ENCODE measurements around the gene RIPOR3.
"Not testable (repeated sequence)": the region's sequence is repeated elsewhere in the genome, so short reads cannot be mapped to it uniquely, and the experiment has no call there.

RIPOR3 gene

GRCh38 chr20:50723672-50724071 is 32.3 kb upstream of the RIPOR3 start:
- DNase-seq = no peak

GRCh38 chr20:50722424-50723155 is 31.2 kb upstream of the RIPOR3 start:
- DNase-seq = no peak

DNA sequence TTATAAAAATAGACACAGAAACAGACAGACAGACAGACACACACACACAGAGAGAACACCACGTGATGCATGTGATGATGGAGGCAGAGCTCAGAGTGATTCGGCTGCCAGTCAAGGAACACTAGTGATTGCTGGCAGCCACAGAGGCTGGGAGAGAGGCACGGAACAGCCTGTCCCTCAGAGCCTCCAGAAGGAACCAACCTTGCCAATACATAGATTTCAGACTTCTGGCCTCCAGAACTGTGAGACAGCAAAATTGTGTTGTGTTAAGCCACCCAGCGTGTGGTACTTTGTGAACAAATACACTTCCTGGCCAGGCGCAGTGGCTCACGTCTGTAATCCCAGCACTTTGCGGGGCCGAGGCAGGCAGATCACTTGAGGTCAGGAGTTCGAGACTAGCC is 30.5 kb upstream of the RIPOR3 start:
- no peak for DNase-seq

GRCh38 chr20:50720582-50720981 is 29.2 kb upstream of the RIPOR3 start:
- DNase-seq = no peak

DNA sequence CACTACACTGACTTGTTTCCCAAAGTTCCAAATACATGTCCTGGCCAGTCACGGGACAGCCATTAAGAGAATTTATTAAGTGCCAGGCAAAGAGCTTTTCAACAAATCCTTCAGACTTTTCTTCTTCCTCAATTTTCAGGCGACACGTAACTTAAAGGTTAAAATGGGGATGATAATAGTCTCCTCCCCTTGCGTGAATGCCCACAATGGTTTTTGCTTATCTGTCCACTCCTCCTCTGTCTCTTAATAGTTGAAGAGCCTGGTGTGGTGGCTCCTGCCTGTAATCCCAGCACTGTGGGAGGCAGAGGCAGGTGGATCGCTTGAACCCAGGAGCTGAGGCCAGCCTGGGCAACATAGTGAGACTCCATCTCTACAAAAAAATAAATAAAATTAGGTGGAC is 28.7 kb upstream of the RIPOR3 start:
- no peak for DNase-seq

DNA sequence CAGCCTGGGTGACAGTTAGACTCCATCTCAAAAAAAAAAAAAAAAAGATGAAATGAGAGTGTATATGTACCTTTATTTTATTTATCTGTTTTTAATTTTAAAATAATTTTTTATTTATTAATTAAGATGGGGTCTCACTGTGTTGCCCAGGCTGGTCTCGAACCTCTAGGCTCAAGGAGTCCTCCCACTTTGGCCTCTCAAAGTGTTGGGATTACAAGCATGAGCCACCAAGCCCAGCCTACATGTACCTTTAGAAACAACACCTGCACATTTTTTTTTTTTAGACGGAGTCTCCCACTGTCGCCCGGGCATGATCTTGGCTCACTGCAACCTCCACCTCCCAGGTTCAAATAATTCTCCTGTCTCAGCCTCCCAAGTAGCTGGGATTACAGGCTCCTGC is 28.0 kb upstream of the RIPOR3 start:
- no peak for DNase-seq

GRCh38 chr20:50717974-50718761 is 26.8 kb upstream of the RIPOR3 start:
- DNase-seq = no peak

DNA sequence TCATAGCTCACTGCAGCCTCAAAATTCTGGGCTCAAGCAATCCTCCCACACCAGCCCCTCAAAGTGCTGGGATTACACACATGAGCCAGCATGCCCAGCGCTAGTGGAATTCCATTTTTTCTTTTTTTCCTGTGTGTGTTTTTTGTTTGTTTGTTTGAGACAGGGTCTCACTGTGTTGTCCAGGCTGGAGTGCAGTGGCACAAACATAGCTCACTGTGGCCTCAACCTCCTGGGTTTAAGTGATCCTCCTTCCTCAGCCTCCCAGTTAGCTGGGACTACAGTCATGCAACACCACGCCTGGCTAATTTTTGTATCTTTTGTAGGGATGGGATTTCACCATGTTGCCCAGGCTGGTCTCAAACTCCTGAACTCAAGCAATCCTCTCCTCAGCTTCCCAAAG is 26.0 kb upstream of the RIPOR3 start:
- no peak for DNase-seq

- DNase-seq = no peak
Observed at GRCh38 chr20:50716518-50716917, 25.2 kb upstream of the RIPOR3 start.

DNA sequence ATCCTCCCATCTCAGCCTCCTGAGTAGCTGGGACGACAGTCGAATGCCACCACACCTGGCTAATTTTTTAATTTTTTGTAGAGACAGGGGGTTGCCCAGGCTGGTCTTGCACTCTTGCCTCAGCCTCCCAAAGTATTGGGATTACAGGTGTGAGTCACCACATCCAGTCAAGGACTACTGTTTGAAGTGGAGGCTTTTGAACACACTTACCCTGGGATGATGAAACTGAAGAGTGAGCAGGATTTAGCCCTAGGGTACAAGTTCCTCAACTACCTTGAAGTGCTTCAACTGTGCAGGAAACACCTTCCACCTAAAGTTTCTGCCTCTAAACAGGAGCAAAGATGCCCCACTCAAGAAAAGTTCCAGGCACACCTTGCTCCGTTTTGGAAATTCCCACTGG is 24.4 kb upstream of the RIPOR3 start:
- DNase-seq = no peak

- DNase-seq = not testable (repeated sequence)
Observed at GRCh38 chr20:50714426-50714825, 23.1 kb upstream of the RIPOR3 start.

- DNase-seq = no peak
Observed at GRCh38 chr20:50713657-50714101, 22.3 kb upstream of the RIPOR3 start.

DNA sequence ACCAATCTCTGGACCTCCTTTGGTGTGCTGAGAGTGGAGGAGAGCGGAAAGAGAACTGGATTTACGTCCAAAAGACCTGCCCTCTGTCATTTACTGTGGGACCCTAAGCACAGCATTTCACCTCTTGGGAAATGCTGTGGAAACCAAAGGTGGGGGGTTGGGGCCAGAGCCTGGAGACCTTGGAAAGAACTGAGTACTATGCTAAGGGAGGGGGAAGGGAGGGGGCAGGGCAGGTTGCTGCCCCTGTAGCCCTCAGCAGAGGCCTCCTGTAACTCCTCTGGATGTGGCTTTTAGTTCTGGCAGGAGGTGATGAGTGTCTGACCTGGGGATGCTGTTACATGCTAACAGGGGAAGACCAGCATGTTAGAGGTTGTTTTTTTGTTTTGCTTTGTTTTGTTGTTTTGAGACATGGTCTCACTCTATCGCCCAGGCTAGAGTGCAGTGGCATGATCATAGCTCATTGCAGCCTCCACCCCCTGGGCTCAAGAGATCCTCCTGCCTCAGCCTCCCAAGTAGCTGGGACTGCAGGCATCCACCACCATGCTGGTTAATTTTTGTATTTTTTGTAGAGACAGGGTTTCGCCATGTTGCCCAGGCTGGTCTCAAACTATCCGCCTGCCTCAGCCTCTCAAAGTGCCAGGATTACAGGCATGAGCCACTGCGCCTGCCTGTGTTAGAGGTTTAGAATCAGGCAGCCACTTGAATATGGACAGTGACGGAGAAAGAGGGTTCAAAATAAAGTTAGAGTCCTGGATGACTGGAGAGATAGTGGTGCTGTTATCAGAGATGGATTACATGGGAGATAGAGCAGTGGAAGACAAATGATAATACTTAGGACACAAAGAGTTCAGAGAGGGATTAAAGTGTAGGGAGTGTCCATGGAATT is 21.7 kb upstream of the RIPOR3 start:
- DNase-seq = no peak

GRCh38 chr20:50711113-50711825 is 19.9 kb upstream of the RIPOR3 start:
- DNase-seq = no peak

DNA sequence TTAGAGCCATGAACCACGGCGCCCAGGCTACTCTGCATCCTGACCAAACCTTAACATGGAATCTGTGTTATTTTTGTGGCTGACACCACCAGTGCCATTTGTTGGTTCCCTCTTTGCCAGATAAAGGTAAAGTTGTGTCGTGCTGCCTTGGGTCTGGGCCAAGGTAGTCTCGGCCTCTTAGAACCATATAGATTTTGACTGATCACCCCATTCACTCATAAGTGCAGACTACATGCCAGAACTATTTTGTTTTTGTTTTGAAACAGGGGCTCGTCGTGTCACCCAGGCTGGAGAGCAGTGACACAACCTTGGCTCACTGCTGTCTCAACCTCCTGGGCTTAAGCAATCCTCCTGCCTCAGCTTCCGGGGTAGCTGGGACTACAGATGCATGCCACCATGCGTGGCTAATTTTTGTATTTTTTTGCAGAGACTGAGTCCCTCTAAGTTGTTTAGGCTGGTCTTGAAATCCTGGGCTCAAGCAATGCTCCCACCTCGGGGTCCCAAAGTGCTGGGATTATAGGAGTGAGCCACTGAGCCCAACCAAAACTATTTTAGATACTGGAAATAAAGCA is 19.2 kb upstream of the RIPOR3 start:
- DNase-seq = peak; percentile 14

- DNase-seq = no peak
Observed at GRCh38 chr20:50709636-50709973, 18.3 kb upstream of the RIPOR3 start.

DNA sequence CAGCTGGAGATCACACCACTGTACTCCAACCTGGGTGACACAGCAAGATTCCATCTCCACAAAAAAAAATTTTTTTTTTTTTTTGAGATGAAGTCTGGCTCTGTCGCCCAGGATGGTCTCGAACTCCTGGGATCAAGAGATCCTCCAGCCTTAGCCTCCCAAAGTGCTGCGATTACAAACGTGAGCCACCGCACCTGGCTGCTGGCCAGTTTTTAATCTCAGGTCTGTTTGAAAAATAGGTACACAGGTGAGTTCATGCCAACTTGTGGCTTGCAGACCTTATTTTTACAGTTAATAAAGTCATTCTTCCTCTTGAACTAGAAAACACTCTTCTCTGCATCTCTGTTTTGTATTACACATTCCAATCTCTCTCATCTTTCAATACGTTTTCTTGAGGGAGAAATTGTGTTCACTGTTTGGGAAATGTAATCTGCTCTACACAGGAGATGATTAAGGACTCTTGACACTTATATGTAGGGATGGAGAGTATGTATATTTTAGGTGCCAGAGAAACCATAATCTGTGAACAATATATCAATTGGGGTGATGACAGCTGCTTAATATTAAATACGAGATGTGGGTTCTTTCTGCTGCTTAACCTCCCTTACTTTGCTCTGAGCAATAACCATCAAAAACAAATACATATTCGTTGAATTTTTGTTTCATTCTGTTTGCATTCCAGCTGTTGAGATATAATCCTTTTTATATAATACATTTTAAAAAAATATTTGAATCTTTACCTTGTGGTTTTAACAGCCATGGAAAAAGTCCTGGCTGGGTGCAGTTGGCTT is 17.7 kb upstream of the RIPOR3 start:
- DNase-seq = no peak

DNA sequence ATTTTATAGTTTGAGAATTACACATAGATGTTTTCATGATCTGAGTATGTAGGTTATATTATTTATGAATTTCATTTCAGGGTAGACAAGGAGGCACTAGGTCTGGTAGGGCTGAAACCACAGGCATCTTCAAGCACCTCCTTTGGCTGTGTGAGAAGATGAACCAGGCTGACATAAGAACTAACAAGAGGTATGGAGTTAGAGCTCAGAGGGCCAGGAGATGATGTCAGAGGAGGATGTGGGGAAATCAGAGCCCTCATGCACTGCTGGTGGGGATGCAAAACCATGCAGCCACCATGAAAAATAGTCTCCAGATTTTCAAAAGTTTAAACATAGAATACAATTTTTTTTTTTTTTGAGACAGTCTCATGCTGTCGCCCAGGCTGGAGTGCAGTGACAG is 13.6 kb upstream of the RIPOR3 start:
- no peak for DNase-seq

GRCh38 chr20:50704514-50704913 is 13.2 kb upstream of the RIPOR3 start:
- no peak for DNase-seq

- DNase-seq = not testable (repeated sequence)
Observed at GRCh38 chr20:50703651-50704438, 12.5 kb upstream of the RIPOR3 start.

Data from SIG-M5 (cell line).